Measurements from ENCODE around the gene SIPA1L3. TPM values are rescaled to one million over a fixed set of nuclear protein-coding genes. Genes with fewer than 3 reads are reported as not detected.

The SIPA1L3 gene
- total and polyA plus RNA-seq, 2 of the 13 experiments (the other 11 are each of a cell fraction or from before 2014, with no cell fraction given), result 5.5 to 7.7 TPM

DNA sequence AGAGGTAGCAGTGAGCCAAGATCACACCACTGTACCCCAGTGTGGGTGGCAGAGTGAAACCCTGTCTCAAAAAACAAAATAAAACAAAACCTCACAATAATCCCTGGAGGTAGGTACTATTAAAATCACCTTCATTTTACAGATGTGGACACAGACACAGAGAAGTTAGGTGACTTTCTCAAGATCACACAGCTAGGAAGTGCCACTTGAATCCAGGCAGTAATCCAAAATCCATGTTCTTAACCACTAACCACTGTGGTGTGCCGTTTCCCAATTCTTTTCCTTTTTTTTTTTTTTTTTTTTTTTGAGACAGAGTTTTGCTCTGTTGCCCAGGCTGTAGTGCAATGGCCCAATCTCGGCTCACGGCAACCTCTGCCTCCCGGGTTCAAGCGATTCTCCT lies 340.1 kb downstream of the SIPA1L3 start:
- FAIRE-seq (no peak), ATAC-seq (no peak), DNase-seq (ENCODE audit: low spot score) (no peak)
- Histone ChIP-seq H3K4me2 (ENCODE audit: low read depth, low read length) (no peak overlapping the region), H2AFZ (ENCODE audit: low read length) (no peak overlapping the region), H3K9me3 (ENCODE audit: low read length) (no peaks in the 10 kb centered on the region), H3K36me3 (replicated peaks in 1 of 2; ENCODE audit: control insufficient read depth in 1 of 2, insufficient read depth in 2 of 2, low read length in 2 of 2) (no peaks in the 10 kb centered on the region), H3K4me1 (ENCODE audit: insufficient read depth, low read length) (peaks cover 46% of the 10 kb centered on the region), H3K4me3 (replicated peaks in 1 of 3; ENCODE audit: insufficient read depth in 1 of 3, low read depth in 2 of 3, low read length in 3 of 3) (no peak overlapping the region), H3K27me3 (ENCODE audit: control insufficient read depth in 1 of 2, insufficient read depth in 2 of 2, low read length in 2 of 2) (peaks cover 0 to 1% of the 10 kb centered on the region in 2 experiments; a peak in 1 of 5 replicates), H3K9ac (ENCODE audit: insufficient read depth, low read depth, low read length) (no peak overlapping the region), H3K27ac (ENCODE audit: extremely low read length, insufficient read depth, low read length) (no peak overlapping the region), H3K79me2 (ENCODE audit: insufficient read depth, low read length) (no peaks in the 10 kb centered on the region), H4K20me1 (ENCODE audit: insufficient read depth, low read length) (no peaks in the 10 kb centered on the region)
- in situ Hi-C loops (cut with HindIII; ENCODE audit: extremely low pct_ligation_motif_present, low pct_unique_long_range_greater_than_20kb), result no loop called here
- intact Hi-C loops (cut with micrococcal nuclease; ENCODE audit: unreplicated experiment), result no loop called here
- TF ChIP-seq ZNF768 (CRISPR knock-in tag; IDR thresholded peaks at IDR 0.05) (peak; percentile 40; the same call in 1 of the 2 replicates), ZMAT5 (CRISPR knock-in tag; IDR thresholded peaks at IDR 0.05; ENCODE audit: borderline replicate concordance, low read depth) (no peak)
- BruUV-seq (replicated peaks), result no TSS peak
- CTCF ChIA-PET (ENCODE audit: low intra/inter-chr PET ratio, low total read pairs), result interaction anchor here (4.4 kb wide), 1 partner anchor 87 kb away, joined by 62 read pairs; the partner anchor contains the start of gene CATSPERG
- POLR2A ChIA-PET, result no interaction called here
- 29% methylated on average over 5 of the region's 5 CpGs for WGBS (ENCODE audit: low lambda C conversion rate)

DNA sequence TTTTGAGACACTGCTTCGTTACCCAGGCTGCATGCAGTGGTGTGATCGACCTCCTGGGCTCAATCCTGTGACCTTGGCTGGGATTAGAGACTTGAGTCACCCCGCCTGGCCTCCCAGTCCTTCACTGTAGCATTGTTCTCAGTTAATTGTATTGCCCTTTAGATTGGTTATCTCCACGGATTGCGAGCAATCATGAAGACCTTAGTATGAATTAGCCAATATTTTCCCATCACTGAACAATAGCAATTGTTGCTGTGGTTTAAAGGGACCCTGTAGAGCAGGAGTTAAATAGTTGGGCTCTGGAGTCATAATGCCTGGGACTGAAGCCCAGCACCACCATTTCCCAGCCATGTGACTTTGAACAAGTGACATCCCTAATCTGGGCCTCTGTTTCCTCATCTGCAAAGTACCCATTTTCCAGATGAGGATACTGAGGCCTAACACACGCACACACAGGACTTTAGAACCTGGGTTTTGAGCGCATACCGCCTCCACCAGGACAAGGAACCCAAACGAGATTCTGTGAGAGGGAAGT lies 340.8 kb downstream of the SIPA1L3 start:
- 26% methylated on average over 9 of the region's 9 CpGs for WGBS (ENCODE audit: low lambda C conversion rate)
- peaks cover 48% of the 10 kb centered on the region for H3K4me1 ChIP-seq (ENCODE audit: insufficient read depth, low read length)
- ChIA-PET CTCF (ENCODE audit: low intra/inter-chr PET ratio, low total read pairs) (no interaction called here), POLR2A (no interaction called here)
- no peaks in the 10 kb centered on the region for H3K9me3 ChIP-seq (ENCODE audit: low read length)
- no peaks in the 10 kb centered on the region for H3K36me3 ChIP-seq (replicated peaks in 1 of 2; ENCODE audit: control insufficient read depth in 1 of 2, insufficient read depth in 2 of 2, low read length in 2 of 2)
- no peaks in the 10 kb centered on the region for H4K20me1 ChIP-seq (ENCODE audit: insufficient read depth, low read length)
- H3K79me2 ChIP-seq (ENCODE audit: insufficient read depth, low read length), result no peaks in the 10 kb centered on the region
- no peak overlapping the region for H3K27ac ChIP-seq (ENCODE audit: extremely low read length, insufficient read depth, low read length)
- no peak overlapping the region for H3K4me2 ChIP-seq (ENCODE audit: low read depth, low read length)
- H3K27me3 ChIP-seq (ENCODE audit: control insufficient read depth in 1 of 2, insufficient read depth in 2 of 2, low read length in 2 of 2), result peaks cover 2 to 8% of the 10 kb centered on the region in 2 experiments; a peak in 2 of 5 replicates
- ATAC-seq (peak; percentile 49), DNase-seq (ENCODE audit: low spot score) (peak; percentile 80), FAIRE-seq (no peak)
- no peak overlapping the region for H2AFZ ChIP-seq (ENCODE audit: low read length)
- BruUV-seq (replicated peaks), result no TSS peak
- intact Hi-C loops (cut with micrococcal nuclease; ENCODE audit: unreplicated experiment), result no loop called here
- H3K9ac ChIP-seq (ENCODE audit: insufficient read depth, low read depth, low read length), result no peak overlapping the region
- in situ Hi-C loops (cut with HindIII; ENCODE audit: extremely low pct_ligation_motif_present, low pct_unique_long_range_greater_than_20kb), result no loop called here
- no peak overlapping the region for H3K4me3 ChIP-seq (replicated peaks in 1 of 3; ENCODE audit: insufficient read depth in 1 of 3, low read depth in 2 of 3, low read length in 3 of 3)
- TF ChIP-seq NR2F2 (IDR thresholded peaks at IDR 0.05; ENCODE audit: borderline replicate concordance, low read depth), result peak; percentile 54; the same call in 1 of the 2 replicates
- peak; percentile 20; the same call in 1 of the 2 replicates for TF ChIP-seq THRA (CRISPR knock-in tag; IDR thresholded peaks at IDR 0.05; ENCODE audit: borderline replicate concordance)
- TF ChIP-seq RXRA (CRISPR knock-in tag; IDR thresholded peaks at IDR 0.05), result peak; percentile 59; the same call in 1 of the 2 replicates
- no peak for TF ChIP-seq ZKSCAN5 (CRISPR knock-in tag; IDR thresholded peaks at IDR 0.05)
- peak; percentile 95 for TF ChIP-seq KDM1A (CRISPR knock-in tag; IDR thresholded peaks at IDR 0.05)
- TF ChIP-seq CEBPB (IDR thresholded peaks at IDR 0.05; ENCODE audit: borderline replicate concordance, low read depth, low read length), result peak; percentile 53; the same call in 1 of the 2 replicates
- TF ChIP-seq HMG20B (CRISPR knock-in tag; conservative IDR thresholded peaks at IDR 0.05), result peak; percentile 60; the same call in 1 of the 2 replicates
- TF ChIP-seq ARNT (IDR thresholded peaks at IDR 0.05), result no peak
- TF ChIP-seq HMG20A (CRISPR knock-in tag; IDR thresholded peaks at IDR 0.05; ENCODE audit: borderline replicate concordance), result 0 out of 2 replicates have a peak, but pooled peaks have one; percentile 48
- no peak for TF ChIP-seq PBX2 (CRISPR knock-in tag; IDR thresholded peaks at IDR 0.05)
- 0 out of 2 replicates have a peak, but pooled peaks have one; percentile 32 for TF ChIP-seq FOSL1 (CRISPR knock-in tag; IDR thresholded peaks at IDR 0.05; ENCODE audit: borderline replicate concordance)
- TF ChIP-seq GATAD2A (CRISPR knock-in tag; IDR thresholded peaks at IDR 0.05), result peak; percentile 51; the same call in 1 of the 2 replicates
